Endodermal cell (in vitro differentiated cells): ENCODE results near the gene MBTPS1. TPM values are rescaled to one million over a fixed set of nuclear protein-coding genes. Genes with fewer than 3 reads are reported as not detected.

ENCODE experiments used
- DNase-seq: peaks from one replicate; pipeline ENCODE4 v3.0.0-alpha.2; 2017
- H3K27ac ChIP-seq: 2 replicates; pipeline ENCODE4 v1.5.1; 2013; ENCODE audit warnings: mild to moderate bottlenecking, low read depth, low read length, moderate library complexity
- H3K27me3 ChIP-seq: 2 replicates; pipeline ENCODE4 v1.6.1; 2013; ENCODE audit warnings: mild to moderate bottlenecking, low read length, moderate library complexity; ENCODE audit not compliant: insufficient read depth, control insufficient read depth, poor library complexity, severe bottlenecking
- H3K36me3 ChIP-seq: 2 replicates; pipeline ENCODE4 v1.7.0; 2013; ENCODE audit warnings: mild to moderate bottlenecking, low read length, moderate library complexity; ENCODE audit not compliant: control insufficient read depth, insufficient read depth
- H3K4me1 ChIP-seq: one replicate; pipeline ENCODE4 v1.7.0; 2013; ENCODE audit warnings: low read length; ENCODE audit not compliant: control insufficient read depth, insufficient read depth
- H3K4me3 ChIP-seq: 2 replicates; pipeline ENCODE4 v1.5.1; 2013; ENCODE audit warnings: mild to moderate bottlenecking, low read length, moderate library complexity
- H3K9ac ChIP-seq: 2 replicates; pipeline ENCODE4 v1.6.1; 2013; ENCODE audit warnings: mild to moderate bottlenecking, low read length, moderate library complexity; ENCODE audit not compliant: poor library complexity, severe bottlenecking; ENCODE audit errors: extremely low read depth
- H3K9me3 ChIP-seq: 2 replicates; pipeline ENCODE4 v1.6.1; 2013; ENCODE audit warnings: mild to moderate bottlenecking, low read length, moderate library complexity; ENCODE audit not compliant: control insufficient read depth
- H3K27ac Mint-ChIP-seq: 2 replicates; pipeline ENCODE4 v1.8.0; 2020; ENCODE audit warnings: mixed read lengths
- H3K27me3 Mint-ChIP-seq: 2 replicates; pipeline ENCODE4 v1.8.0; 2021; ENCODE audit warnings: mild to moderate bottlenecking, mixed read lengths; ENCODE audit not compliant: insufficient read depth
- H3K36me3 Mint-ChIP-seq: 2 replicates; pipeline ENCODE4 v1.8.0; 2020; ENCODE audit warnings: low read depth, mixed read lengths
- H3K4me1 Mint-ChIP-seq: 2 replicates; pipeline ENCODE4 v1.8.0; 2020; ENCODE audit warnings: mixed read lengths
- H3K4me3 Mint-ChIP-seq: 2 replicates; pipeline ENCODE4 v1.8.0; 2020; ENCODE audit warnings: mild to moderate bottlenecking, moderate library complexity, mixed read lengths
- H3K9me3 Mint-ChIP-seq: 2 replicates; pipeline ENCODE4 v1.8.0; 2020; ENCODE audit warnings: mild to moderate bottlenecking, mixed read lengths
- WGBS, 2 experiments: methylation state at CpG; one replicate each; pipeline versions ENCODE4 v1.1.5 to v1.1.7; 2013; ENCODE audit warnings: missing lambda C conversion rate in 2 of 2, mixed read lengths in 1 of 2; ENCODE audit not compliant: insufficient coverage in 1 of 2, insufficient read length in 1 of 2; 5-methylcytosine and 5-hydroxymethylcytosine counted together
- total RNA-seq, 2 donors: library from RNA; stranded (reverse); fragmentation: NEBNext Ultra II Directional in 1 of 2; extraction: Animal tissue kit (Norgen Biotek cat#: 25700) in 1 of 2; gene quantifications; 2 replicates in 1 of 2; 3 replicates in 1 of 2; pipeline ENCODE4 v1.2.1, GENCODE V29; 2021
- TF ChIP-seq, protein P1 (sequence below): fragments of 200-600 bp; sonication (generic); conservative IDR thresholded peaks from 2 replicates; pipeline ENCODE4 v1.5.0; 2021; ENCODE audit warnings: antibody characterized with exemption, mild to moderate bottlenecking

The MBTPS1 gene
- total RNA-seq, 2 donors from 2014 or later = 59.7 to 62.9 TPM

DNA sequence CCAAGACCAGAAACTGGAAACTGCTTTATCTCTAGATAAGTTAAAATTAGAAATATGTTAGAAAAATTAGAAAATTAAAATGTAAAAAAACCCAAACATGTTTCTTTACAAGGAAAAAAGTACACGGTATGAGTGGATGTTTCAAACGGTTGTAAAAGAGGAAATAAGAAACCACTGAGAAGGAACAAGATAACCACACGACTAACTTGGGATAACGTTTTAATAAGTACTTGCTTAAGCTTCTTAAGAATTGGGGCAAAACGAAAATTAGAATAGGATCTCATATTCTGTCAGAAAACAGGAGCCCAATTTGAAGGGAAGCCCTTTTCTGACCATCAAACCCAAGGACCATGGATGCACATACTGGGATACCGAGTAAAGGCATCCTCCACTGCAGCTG lies 31.0 kb downstream of the MBTPS1 start:
- Histone ChIP-seq H3K9ac (no peak overlapping the region), H3K4me1 (no peaks in the 10 kb centered on the region), H3K4me3 (no peak overlapping the region), H3K27me3 (no peaks in the 10 kb centered on the region), H3K36me3 (peaks cover 88% of the 10 kb centered on the region), H3K27ac (no peak overlapping the region), H3K9me3 (no peaks in the 10 kb centered on the region)
- H3K36me3 Mint-ChIP-seq = peaks cover 66% of the 10 kb centered on the region
- no peaks in the 10 kb centered on the region for H3K4me1 Mint-ChIP-seq
- TF ChIP-seq, protein P1, sequence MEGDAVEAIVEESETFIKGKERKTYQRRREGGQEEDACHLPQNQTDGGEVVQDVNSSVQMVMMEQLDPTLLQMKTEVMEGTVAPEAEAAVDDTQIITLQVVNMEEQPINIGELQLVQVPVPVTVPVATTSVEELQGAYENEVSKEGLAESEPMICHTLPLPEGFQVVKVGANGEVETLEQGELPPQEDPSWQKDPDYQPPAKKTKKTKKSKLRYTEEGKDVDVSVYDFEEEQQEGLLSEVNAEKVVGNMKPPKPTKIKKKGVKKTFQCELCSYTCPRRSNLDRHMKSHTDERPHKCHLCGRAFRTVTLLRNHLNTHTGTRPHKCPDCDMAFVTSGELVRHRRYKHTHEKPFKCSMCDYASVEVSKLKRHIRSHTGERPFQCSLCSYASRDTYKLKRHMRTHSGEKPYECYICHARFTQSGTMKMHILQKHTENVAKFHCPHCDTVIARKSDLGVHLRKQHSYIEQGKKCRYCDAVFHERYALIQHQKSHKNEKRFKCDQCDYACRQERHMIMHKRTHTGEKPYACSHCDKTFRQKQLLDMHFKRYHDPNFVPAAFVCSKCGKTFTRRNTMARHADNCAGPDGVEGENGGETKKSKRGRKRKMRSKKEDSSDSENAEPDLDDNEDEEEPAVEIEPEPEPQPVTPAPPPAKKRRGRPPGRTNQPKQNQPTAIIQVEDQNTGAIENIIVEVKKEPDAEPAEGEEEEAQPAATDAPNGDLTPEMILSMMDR = no peak
- H3K27me3 Mint-ChIP-seq = no peaks in the 10 kb centered on the region
- WGBS, 2 experiments = 84 to 93% methylated on average over 6 of the region's 6 CpGs
- H3K9me3 Mint-ChIP-seq = no peaks in the 10 kb centered on the region
- H3K4me3 Mint-ChIP-seq = no peak overlapping the region
- DNase-seq = no peak
- no peak overlapping the region for H3K27ac Mint-ChIP-seq

- no peaks in the 10 kb centered on the region for H3K27me3 ChIP-seq
- peaks cover 89% of the 10 kb centered on the region for H3K36me3 ChIP-seq
- H3K9me3 ChIP-seq = no peaks in the 10 kb centered on the region
- no peaks in the 10 kb centered on the region for H3K9me3 Mint-ChIP-seq
- no peak overlapping the region for H3K9ac ChIP-seq
- H3K27me3 Mint-ChIP-seq = no peaks in the 10 kb centered on the region
- TF ChIP-seq, protein P1 = no peak
- H3K4me1 ChIP-seq = no peaks in the 10 kb centered on the region
- no peak overlapping the region for H3K4me3 Mint-ChIP-seq
- H3K27ac ChIP-seq = no peak overlapping the region
- no peak overlapping the region for H3K27ac Mint-ChIP-seq
- no peak overlapping the region for H3K4me3 ChIP-seq
- 90 to 97% methylated on average over 2 to 5 of the region's 8 CpGs for WGBS, 2 experiments
- H3K4me1 Mint-ChIP-seq = no peaks in the 10 kb centered on the region
- DNase-seq = no peak
- H3K36me3 Mint-ChIP-seq = peaks cover 68% of the 10 kb centered on the region
Measured at GRCh38 chr16:84085271-84085667, 31.5 kb downstream of the MBTPS1 start.

GRCh38 chr16:84084570-84085270 lies 32.0 kb downstream of the MBTPS1 start:
- DNase-seq = peak; percentile 93
- Mint-ChIP-seq H3K4me3 (no peak overlapping the region), H3K27ac (no peak overlapping the region), H3K9me3 (no peaks in the 10 kb centered on the region), H3K4me1 (no peaks in the 10 kb centered on the region), H3K36me3 (peaks cover 71% of the 10 kb centered on the region), H3K27me3 (no peaks in the 10 kb centered on the region)
- Histone ChIP-seq H3K9me3 (no peaks in the 10 kb centered on the region), H3K9ac (no peak overlapping the region), H3K4me3 (no peak overlapping the region), H3K36me3 (peaks cover 89% of the 10 kb centered on the region), H3K4me1 (no peaks in the 10 kb centered on the region), H3K27me3 (no peaks in the 10 kb centered on the region), H3K27ac (no peak overlapping the region)
- TF ChIP-seq, protein P1 = peak; percentile 90
- 57 to 63% methylated on average over 10 to 11 of the region's 11 CpGs for WGBS, 2 experiments
